ENCODE measurements around the gene BICD2.

Gene BICD2

GRCh38 chr9:92711146-92711545 is 53.5 kb downstream of the BICD2 start:
- no peak for DNase-seq

GRCh38 chr9:92710368-92710767 is 54.3 kb downstream of the BICD2 start:
- DNase-seq = no peak

GRCh38 chr9:92709954-92710353 is 54.7 kb downstream of the BICD2 start:
- no peak for DNase-seq

GRCh38 chr9:92709240-92709639 is 55.4 kb downstream of the BICD2 start:
- DNase-seq = no peak

- no peak for DNase-seq
These were observed 57.1 kb downstream of the BICD2 start for GRCh38 chr9:92707530-92707929.

GRCh38 chr9:92706218-92706940 is 58.3 kb downstream of the BICD2 start:
- DNase-seq = no peak

GRCh38 chr9:92704528-92704927 is 60.1 kb downstream of the BICD2 start:
- DNase-seq = no peak

GRCh38 chr9:92696619-92697018 is 68.0 kb downstream of the BICD2 start:
- DNase-seq = no peak

- no peak for DNase-seq
These were observed 77.7 kb downstream of the BICD2 start for GRCh38 chr9:92686954-92687353.

- no peak for DNase-seq
These were observed 79.6 kb downstream of the BICD2 start for GRCh38 chr9:92685022-92685421.

GRCh38 chr9:92682269-92682668 is 82.4 kb downstream of the BICD2 start:
- DNase-seq = no peak

GRCh38 chr9:92680166-92681119 is 84.2 kb downstream of the BICD2 start:
- DNase-seq = no peak

- no peak for DNase-seq
These were observed 85.0 kb downstream of the BICD2 start for GRCh38 chr9:92679413-92680165.

GRCh38 chr9:92671323-92671722 is 93.3 kb downstream of the BICD2 start:
- DNase-seq = no peak

- peak; percentile 98 for DNase-seq
These were observed 94.5 kb downstream of the BICD2 start, which contains the start of gene IPPK for GRCh38 chr9:92669890-92670708. TSS of gene IPPK (minus strand) at chr9:92670131. CDS start at chr9:92669988, 143 bp downstream.

- DNase-seq = no peak
These were observed 95.1 kb downstream of the BICD2 start for GRCh38 chr9:92669527-92669889.

- DNase-seq = no peak
These were observed 95.7 kb downstream of the BICD2 start for GRCh38 chr9:92668746-92669526.

GRCh38 chr9:92666912-92667532 is 97.6 kb downstream of the BICD2 start:
- no peak for DNase-seq

- no peak for DNase-seq
These were observed 98.4 kb downstream of the BICD2 start for GRCh38 chr9:92666236-92666635.

- no peak for DNase-seq
These were observed 98.8 kb downstream of the BICD2 start for GRCh38 chr9:92665836-92666235.
